SH-SY5Y (cell line): ENCODE measurements around the gene ABHD1.

Experiments
- GATA2 ChIP-seq: IDR thresholded peaks from 2 replicates; pipeline ENCODE4 v1.6.1; 2011; ENCODE audit warnings: mild to moderate bottlenecking, low read depth, low read length
- GATA3 ChIP-seq: IDR thresholded peaks from 2 replicates; pipeline ENCODE4 v1.6.1; 2011; ENCODE audit warnings: low read depth, mild to moderate bottlenecking, low read length, moderate library complexity

DNA sequence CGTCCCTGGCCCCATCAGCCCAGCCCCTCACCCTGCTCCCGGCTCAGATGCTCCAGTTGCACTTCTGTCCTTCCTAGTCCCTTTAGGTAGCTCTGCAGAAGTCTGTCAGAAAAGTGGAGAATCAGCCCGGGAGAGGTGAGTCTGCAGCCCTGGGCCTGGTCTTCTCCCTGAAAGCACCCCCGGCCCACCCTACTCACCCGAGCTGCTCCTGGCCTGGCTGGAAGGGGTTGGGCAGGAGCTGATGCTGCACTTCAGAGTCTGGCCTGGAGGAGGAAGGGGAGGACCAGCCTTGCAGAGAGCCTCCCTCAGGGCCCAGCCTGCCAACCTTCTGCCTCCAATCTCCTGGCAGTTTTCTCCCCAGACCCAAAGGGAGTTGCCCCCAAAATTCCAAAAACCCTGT, 21.3 kb upstream of the ABHD1 start:
- TF ChIP-seq GATA2 (no peak), GATA3 (no peak)
